Nephron progenitor cell (in vitro differentiated cells): ENCODE measurements around the gene FAH.
"Not testable (repeated sequence)": the region's sequence is repeated elsewhere in the genome, so short reads cannot be mapped to it uniquely, and the experiment has no call there.

Experiments used
- DNase-seq: peaks from one replicate; pipeline ENCODE4 v3.0.0; 2021
- H3K27ac Mint-ChIP-seq: 2 replicates; pipeline ENCODE4 v1.8.0; 2021; ENCODE audit warnings: mild to moderate bottlenecking, moderate library complexity, mixed read lengths
- H3K27me3 Mint-ChIP-seq: 2 replicates; pipeline ENCODE4 v1.8.0; 2021; ENCODE audit warnings: mild to moderate bottlenecking, low read depth, mixed read lengths; ENCODE audit not compliant: poor library complexity
- H3K36me3 Mint-ChIP-seq: 2 replicates; pipeline ENCODE4 v1.8.0; 2021; ENCODE audit warnings: low read depth, mixed read lengths
- H3K4me1 Mint-ChIP-seq: 2 replicates; pipeline ENCODE4 v1.8.0; 2021; ENCODE audit warnings: mixed read lengths
- H3K4me3 Mint-ChIP-seq: 2 replicates; pipeline ENCODE4 v1.8.0; 2021; ENCODE audit warnings: mild to moderate bottlenecking, moderate library complexity, mixed read lengths
- H3K9me3 Mint-ChIP-seq: 2 replicates; pipeline ENCODE4 v1.8.0; 2021; ENCODE audit warnings: mild to moderate bottlenecking, moderate library complexity, mixed read lengths
- CTCF ChIP-seq: fragments of 200-600 bp; sonication (generic); IDR thresholded peaks from 2 replicates; pipeline ENCODE4 v1.5.0; 2021; ENCODE audit warnings: antibody characterized with exemption

FAH gene

GRCh38 chr15:80152180-80152895, 461 bp upstream of the FAH start:
- Mint-ChIP-seq H3K27me3 (peaks cover 17% of the 10 kb centered on the region), H3K27ac (peak overlapping the region; percentile 55), H3K4me3 (peak overlapping the region; percentile 96), H3K36me3 (no peaks in the 10 kb centered on the region), H3K9me3 (no peaks in the 10 kb centered on the region), H3K4me1 (peaks cover 71% of the 10 kb centered on the region)
- TF ChIP-seq CTCF: no peak
- peak; percentile 96 for DNase-seq

GRCh38 chr15:80153900-80154299, 1.1 kb downstream of the FAH start:
- Mint-ChIP-seq H3K4me1 (peaks cover 74% of the 10 kb centered on the region), H3K9me3 (no peaks in the 10 kb centered on the region), H3K36me3 (peaks cover 8% of the 10 kb centered on the region), H3K4me3 (peak overlapping the region; percentile 96), H3K27ac (peak overlapping the region; percentile 94), H3K27me3 (peaks cover 9% of the 10 kb centered on the region)
- DNase-seq: no peak
- TF ChIP-seq CTCF: no peak

- H3K4me3 Mint-ChIP-seq: peak overlapping the region; percentile 96
- peak overlapping the region; percentile 94 for H3K27ac Mint-ChIP-seq
Observed at GRCh38 chr15:80154336-80154735, 1.5 kb downstream of the FAH start.

GRCh38 chr15:80155001-80155377, 2.2 kb downstream of the FAH start:
- peak overlapping the region; percentile 96 for H3K27ac Mint-ChIP-seq
- peaks cover 12% of the 10 kb centered on the region for H3K27me3 Mint-ChIP-seq
- DNase-seq: no peak
- peaks cover 78% of the 10 kb centered on the region for H3K4me1 Mint-ChIP-seq
- H3K9me3 Mint-ChIP-seq: no peaks in the 10 kb centered on the region
- H3K4me3 Mint-ChIP-seq: peak overlapping the region; percentile 96
- TF ChIP-seq CTCF: no peak
- H3K36me3 Mint-ChIP-seq: peaks cover 17% of the 10 kb centered on the region

More at GRCh38 chr15:80154336-80154735, 1.5 kb downstream of the FAH start:
- peak; percentile 22 for DNase-seq
- peaks cover 75% of the 10 kb centered on the region for H3K4me1 Mint-ChIP-seq
- TF ChIP-seq CTCF: no peak
- no peaks in the 10 kb centered on the region for H3K9me3 Mint-ChIP-seq
- peaks cover 10% of the 10 kb centered on the region for H3K36me3 Mint-ChIP-seq
- peaks cover 11% of the 10 kb centered on the region for H3K27me3 Mint-ChIP-seq

- peak; percentile 46 for DNase-seq
- H3K27ac Mint-ChIP-seq: peak overlapping the region; percentile 96
- not testable (repeated sequence) for H3K9me3 Mint-ChIP-seq
Observed at GRCh38 chr15:80155378-80156175, 2.8 kb downstream of the FAH start.

GRCh38 chr15:80156176-80156720, 3.4 kb downstream of the FAH start:
- Mint-ChIP-seq H3K27me3 (peaks cover 7% of the 10 kb centered on the region), H3K9me3 (no peaks in the 10 kb centered on the region), H3K4me3 (peak overlapping the region; percentile 96), H3K4me1 (peaks cover 80% of the 10 kb centered on the region), H3K27ac (peak overlapping the region; percentile 96), H3K36me3 (peaks cover 28% of the 10 kb centered on the region)
- DNase-seq: no peak
- TF ChIP-seq CTCF: no peak

More at GRCh38 chr15:80155378-80156175, 2.8 kb downstream of the FAH start:
- Mint-ChIP-seq H3K4me3 (peak overlapping the region; percentile 96), H3K27me3 (peaks cover 10% of the 10 kb centered on the region), H3K36me3 (peaks cover 23% of the 10 kb centered on the region), H3K4me1 (peaks cover 84% of the 10 kb centered on the region)
